RWPE1 (cell line): ENCODE results near the gene WFDC5.
A peak's percentile ranks its signal among the peaks of the same experiment; 100 is the strongest.

Experiments
- CTCF ChIA-PET: fragments of 350-600 bp; sonication (Branson Sonifier 250); formaldehyde crosslinking; extraction: SDS; loops from one replicate; lab custom pipeline; 2021; lab: Yijun Ruan, JAX
- POLR2A ChIA-PET: fragments of 400-600 bp; formaldehyde crosslinking; extraction: SDS; loops from one replicate; lab custom pipeline; 2020; ENCODE audit warnings: antibody characterized with exemption; ENCODE audit not compliant: low non-redundant PET; lab: Yijun Ruan, JAX
- DNase-seq: peaks from one replicate; pipeline ENCODE4 v3.0.0; 2012; ENCODE audit warnings: low spot score
- H3K27ac ChIP-seq: fragments of 450-650 bp; 2 replicates; pipeline ENCODE4 v1.5.1; 2017
- TF ChIP-seq, protein P1 (sequence below): fragments of 450-650 bp; conservative IDR thresholded peaks from 2 replicates; pipeline ENCODE4 v1.5.1; 2017; ENCODE audit warnings: low read depth, mild to moderate bottlenecking

Gene WFDC5

DNA sequence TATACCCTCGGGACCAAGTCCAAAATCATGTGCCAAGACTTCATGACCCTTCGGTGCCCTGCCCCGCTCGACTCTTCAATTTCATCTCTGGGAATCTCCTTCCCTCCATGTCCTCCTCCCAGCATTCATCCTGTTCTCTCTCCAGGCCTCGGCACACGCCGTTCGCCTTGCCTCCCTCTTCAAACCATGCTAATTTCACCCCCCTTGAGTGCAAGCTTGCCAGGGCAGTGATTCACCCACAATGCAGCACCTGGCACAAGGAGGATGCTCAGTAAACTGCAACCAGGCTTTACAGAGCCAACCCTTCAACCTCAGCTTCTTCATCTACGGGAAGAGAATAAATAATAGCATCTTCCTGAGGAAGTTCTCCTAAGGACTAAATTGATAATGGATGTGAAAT is 18.2 kb downstream of the WFDC5 start:
- TF ChIP-seq, protein P1, sequence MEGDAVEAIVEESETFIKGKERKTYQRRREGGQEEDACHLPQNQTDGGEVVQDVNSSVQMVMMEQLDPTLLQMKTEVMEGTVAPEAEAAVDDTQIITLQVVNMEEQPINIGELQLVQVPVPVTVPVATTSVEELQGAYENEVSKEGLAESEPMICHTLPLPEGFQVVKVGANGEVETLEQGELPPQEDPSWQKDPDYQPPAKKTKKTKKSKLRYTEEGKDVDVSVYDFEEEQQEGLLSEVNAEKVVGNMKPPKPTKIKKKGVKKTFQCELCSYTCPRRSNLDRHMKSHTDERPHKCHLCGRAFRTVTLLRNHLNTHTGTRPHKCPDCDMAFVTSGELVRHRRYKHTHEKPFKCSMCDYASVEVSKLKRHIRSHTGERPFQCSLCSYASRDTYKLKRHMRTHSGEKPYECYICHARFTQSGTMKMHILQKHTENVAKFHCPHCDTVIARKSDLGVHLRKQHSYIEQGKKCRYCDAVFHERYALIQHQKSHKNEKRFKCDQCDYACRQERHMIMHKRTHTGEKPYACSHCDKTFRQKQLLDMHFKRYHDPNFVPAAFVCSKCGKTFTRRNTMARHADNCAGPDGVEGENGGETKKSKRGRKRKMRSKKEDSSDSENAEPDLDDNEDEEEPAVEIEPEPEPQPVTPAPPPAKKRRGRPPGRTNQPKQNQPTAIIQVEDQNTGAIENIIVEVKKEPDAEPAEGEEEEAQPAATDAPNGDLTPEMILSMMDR = no peak
- H3K27ac ChIP-seq = no peak overlapping the region
- POLR2A ChIA-PET = interaction anchor here (1.2 kb wide), 1 partner anchor 165 kb away, joined by 4 read pairs; no protein-coding TSS in a partner anchor
- CTCF ChIA-PET = interaction anchor here (0.6 to 8.7 kb wide), 24 partner anchors 9 to 215 kb away, joined by 3 to 171 read pairs (median 10); partner anchors contain the start of gene WFDC5
- DNase-seq = no peak

DNA sequence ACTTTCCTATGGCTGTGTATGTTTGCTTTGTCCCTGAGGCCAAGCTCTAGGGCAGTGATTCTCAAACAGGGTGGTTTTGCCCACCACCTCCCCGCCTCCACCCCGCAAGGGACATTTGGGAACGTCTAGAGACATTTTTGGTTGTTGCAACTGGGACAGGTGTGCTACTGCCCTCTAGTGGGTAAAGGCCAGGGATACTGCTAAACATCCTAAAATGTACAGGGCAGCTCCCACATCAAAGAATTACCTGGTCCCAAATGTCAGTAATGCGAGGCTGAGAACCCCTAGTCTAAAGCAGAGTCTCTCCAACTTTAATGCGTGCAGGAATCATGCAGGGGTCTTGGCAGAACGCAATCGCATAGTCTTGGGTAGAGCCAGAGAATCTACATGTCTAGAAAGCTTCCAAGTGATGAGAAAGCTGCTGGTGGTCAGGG is 19.2 kb downstream of the WFDC5 start:
- POLR2A ChIA-PET = interaction anchor here (1.2 kb wide), 1 partner anchor 164 kb away, joined by 4 read pairs; no protein-coding TSS in a partner anchor

GRCh38 chr20:45094864-45095574 is 20.0 kb downstream of the WFDC5 start:
- H3K27ac ChIP-seq = no peak overlapping the region
- TF ChIP-seq, protein P1 = no peak
- POLR2A ChIA-PET = no interaction called here
- DNase-seq = no peak
- CTCF ChIA-PET = interaction anchor here (0.5 to 8.7 kb wide), 27 partner anchors 8 to 676 kb away, joined by 3 to 171 read pairs (median 9); partner anchors contain the start of genes TOMM34 and WFDC5

More for the DNA sequence above, 19.2 kb downstream of the WFDC5 start:
- peak; percentile 83 for DNase-seq
- CTCF ChIA-PET = interaction anchor here (0.5 to 8.7 kb wide), 35 partner anchors 9 to 675 kb away, joined by 3 to 171 read pairs (median 7); partner anchors contain the start of genes TOMM34 and WFDC5
- TF ChIP-seq, protein P1 = peak; percentile 98
- H3K27ac ChIP-seq = no peak overlapping the region

DNA sequence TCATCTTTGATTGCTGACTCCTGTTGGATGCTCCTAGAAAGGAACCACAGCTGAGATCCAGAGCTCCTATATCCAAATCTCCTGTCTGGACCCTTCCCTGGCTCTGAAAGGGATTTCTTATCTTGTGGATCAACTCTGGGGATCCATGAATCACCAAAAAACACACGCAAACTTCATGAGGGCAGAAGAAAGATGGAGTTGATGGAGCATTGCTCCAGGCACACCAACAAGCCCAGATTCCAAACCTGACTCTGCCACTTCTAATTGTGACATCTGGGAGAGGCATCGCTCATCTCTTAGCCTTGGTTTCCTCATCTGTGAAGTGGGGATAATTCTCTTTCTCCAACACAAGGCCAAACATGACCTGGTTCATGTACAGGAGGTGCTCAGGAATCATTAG is 20.8 kb downstream of the WFDC5 start:
- POLR2A ChIA-PET = no interaction called here
- DNase-seq = no peak
- H3K27ac ChIP-seq = no peak overlapping the region
- CTCF ChIA-PET = interaction anchor here (0.6 to 8.7 kb wide), 8 partner anchors 11 to 226 kb away, joined by 3 to 171 read pairs (median 38); partner anchors contain the start of gene WFDC5
- TF ChIP-seq, protein P1 = no peak

- no peak for DNase-seq
- TF ChIP-seq, protein P1 = no peak
- no peak overlapping the region for H3K27ac ChIP-seq
- CTCF ChIA-PET = interaction anchor here (0.6 to 8.7 kb wide), 6 partner anchors 20 to 201 kb away, joined by 3 to 171 read pairs (median 5); partner anchors contain the start of gene WFDC5
- POLR2A ChIA-PET = no interaction called here
Observed at GRCh38 chr20:45092898-45093297, 22.1 kb downstream of the WFDC5 start.

DNA sequence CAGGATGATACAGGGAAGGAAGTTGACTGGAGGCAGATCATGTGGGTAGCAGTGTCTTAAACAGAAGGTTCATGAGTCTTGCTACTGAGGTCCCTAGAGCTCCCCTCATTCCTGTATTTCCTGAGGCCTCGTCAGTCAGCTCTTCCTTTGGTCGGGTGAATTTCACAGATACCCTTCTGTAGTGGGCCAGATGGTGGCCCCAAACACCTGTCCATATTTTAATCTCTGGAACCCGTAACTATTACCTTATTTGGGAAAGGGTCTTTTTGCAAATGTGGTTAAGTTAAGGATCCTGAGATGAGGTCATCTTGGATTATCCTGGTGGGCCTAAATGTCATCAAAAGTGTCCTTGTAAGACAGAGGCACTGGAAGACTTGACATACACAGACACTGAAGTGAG is 23.6 kb downstream of the WFDC5 start:
- POLR2A ChIA-PET = no interaction called here
- TF ChIP-seq, protein P1 = no peak
- CTCF ChIA-PET = interaction anchor here (1.0 to 7.7 kb wide), 2 partner anchors 20 to 48 kb away, joined by 3 to 171 read pairs; no protein-coding TSS in a partner anchor
- H3K27ac ChIP-seq = no peak overlapping the region
- DNase-seq = no peak
